GM23248 (cell line): ENCODE measurements around the gene FRS2. TPM values are rescaled to one million over a fixed set of nuclear protein-coding genes. Genes with fewer than 3 reads are reported as not detected.

Experiments
- DNase-seq: peaks from one replicate; pipeline ENCODE4 v3.0.0-alpha.2; 2015
- H2AFZ ChIP-seq: fragments of 200-600 bp; sonication (generic); 2 replicates; pipeline ENCODE4 v1.6.1; 2016; ENCODE audit warnings: antibody characterized with exemption
- H3F3A ChIP-seq: fragments of 200-600 bp; sonication (generic); 2 replicates; pipeline ENCODE4 v1.6.1; 2016; ENCODE audit warnings: mild to moderate bottlenecking, antibody characterized with exemption, mixed run types; ENCODE audit not compliant: insufficient read depth
- H3K27ac ChIP-seq: fragments of 200-600 bp; sonication (generic); 2 replicates; pipeline ENCODE4 v1.5.1; 2016; ENCODE audit warnings: mild to moderate bottlenecking
- H3K27me3 ChIP-seq: fragments of 200-600 bp; sonication (generic); replicated peaks from 2 replicates; pipeline ENCODE4 v1.6.1; 2016; ENCODE audit warnings: mild to moderate bottlenecking; ENCODE audit not compliant: insufficient read depth
- H3K36me3 ChIP-seq: fragments of 200-600 bp; sonication (generic); 2 replicates; pipeline ENCODE4 v1.6.1; 2016; ENCODE audit warnings: low read depth, mild to moderate bottlenecking
- H3K4me1 ChIP-seq: fragments of 200-600 bp; sonication (generic); 2 replicates; pipeline ENCODE4 v1.6.1; 2016; ENCODE audit warnings: mild to moderate bottlenecking; ENCODE audit not compliant: insufficient read depth
- H3K4me2 ChIP-seq: fragments of 200-600 bp; sonication (generic); one replicate; pipeline ENCODE4 v1.6.1; 2016; ENCODE audit warnings: mild to moderate bottlenecking; ENCODE audit not compliant: unreplicated experiment
- H3K4me3 ChIP-seq: fragments of 200-600 bp; sonication (generic); 2 replicates; pipeline ENCODE4 v1.5.1; 2016; ENCODE audit warnings: mild to moderate bottlenecking
- H3K79me2 ChIP-seq: fragments of 200-600 bp; sonication (generic); 2 replicates; pipeline ENCODE4 v1.6.1; 2016; ENCODE audit warnings: mild to moderate bottlenecking; ENCODE audit not compliant: insufficient read depth
- H3K9ac ChIP-seq: fragments of 200-600 bp; sonication (generic); 2 replicates; pipeline ENCODE4 v1.6.1; 2016; ENCODE audit warnings: mild to moderate bottlenecking
- H3K9me2 ChIP-seq: fragments of 200-600 bp; sonication (generic); 2 replicates; pipeline ENCODE4 v1.6.1; 2016; ENCODE audit warnings: mixed run types, mild to moderate bottlenecking, moderate library complexity; ENCODE audit not compliant: insufficient read depth
- H3K9me3 ChIP-seq: fragments of 200-600 bp; sonication (generic); one replicate; pipeline ENCODE4 v1.6.1; 2017; ENCODE audit warnings: low read depth
- H4K20me1 ChIP-seq: fragments of 200-600 bp; sonication (generic); 2 replicates; pipeline ENCODE4 v1.6.0; 2016; ENCODE audit not compliant: insufficient read depth
- EZH2 ChIP-seq: fragments of 200-600 bp; sonication (generic); IDR thresholded peaks from 2 replicates; pipeline ENCODE4 v1.6.1; 2018; ENCODE audit warnings: antibody characterized with exemption, mild to moderate bottlenecking; ENCODE audit not compliant: insufficient read depth, poor library complexity, severe bottlenecking
- EZH2phosphoT487 ChIP-seq: fragments of 200-600 bp; sonication (generic); IDR thresholded peaks from 2 replicates; pipeline ENCODE4 v1.6.1; 2018; ENCODE audit warnings: antibody characterized with exemption, moderate library complexity, mild to moderate bottlenecking, low read depth; ENCODE audit not compliant: insufficient read depth
- WGBS, 2 experiments: methylation state at CpG; one replicate each; pipeline ENCODE4 v1.1.6; 2015 to 2017; ENCODE audit warnings: low lambda C conversion rate in 2 of 2, low coverage in 1 of 2; ENCODE audit errors: missing lambda C conversion rate in 2 of 2; 5-methylcytosine and 5-hydroxymethylcytosine counted together
- in situ Hi-C: fragments of 300-500 bp; cut with MboI; formaldehyde crosslinking; loops from 2 replicates; pipeline ENCODE4 v1.15.0; 2020
- polyA plus RNA-seq: library from polyadenylated mRNA; unstranded; fragments of >200 nt; fragmentation: Nextera tagmentation; extraction: Ambion mirVana; gene quantifications from 2 replicates; pipeline ENCODE4 v1.2.1, GENCODE V29; 2016
- total RNA-seq: library from RNA; depleted of rRNA; stranded (reverse); fragments of >200 nt; shearing (Covaris generic); gene quantifications from 2 replicates; pipeline ENCODE4 v1.2.3, GENCODE V29; 2014

The FRS2 gene
- total and polyA plus RNA-seq, 2 experiments from 2014 or later: 25.5 to 41.2 TPM

GRCh38 chr12:69500631-69501030 lies 30.4 kb downstream of the FRS2 start:
- peaks cover 35% of the 10 kb centered on the region for H3F3A ChIP-seq
- peak overlapping the region; percentile 37 for H3K4me3 ChIP-seq
- no peak overlapping the region for H2AFZ ChIP-seq
- no peak overlapping the region for H3K9ac ChIP-seq
- H3K36me3 ChIP-seq: no peaks in the 10 kb centered on the region
- H3K27ac ChIP-seq: peak overlapping the region; percentile 59
- no peaks in the 10 kb centered on the region for H3K9me3 ChIP-seq
- WGBS, 2 experiments: 5 to 6% methylated on average over 1 of the region's 1 CpG
- no peaks in the 10 kb centered on the region for H3K9me2 ChIP-seq
- no peaks in the 10 kb centered on the region for H3K27me3 ChIP-seq
- peaks cover 98% of the 10 kb centered on the region for H3K79me2 ChIP-seq
- no peak for TF ChIP-seq EZH2phosphoT487
- no peak for TF ChIP-seq EZH2
- peaks cover 61% of the 10 kb centered on the region for H3K4me1 ChIP-seq
- H3K4me2 ChIP-seq: peak overlapping the region; percentile 68
- in situ Hi-C loops: no loop called here
- H4K20me1 ChIP-seq: no peaks in the 10 kb centered on the region; the same call in 1 of the 2 replicates
- DNase-seq: peak; percentile 46

GRCh38 chr12:69501154-69501895 lies 31.1 kb downstream of the FRS2 start:
- Histone ChIP-seq H3K4me2 (peak overlapping the region; percentile 68), H3K4me1 (peaks cover 68% of the 10 kb centered on the region), H3K36me3 (no peaks in the 10 kb centered on the region), H3K9ac (no peak overlapping the region), H3K27ac (peak overlapping the region; percentile 59), H3K79me2 (peaks cover 98% of the 10 kb centered on the region), H3K9me3 (no peaks in the 10 kb centered on the region), H3K27me3 (no peaks in the 10 kb centered on the region), H4K20me1 (no peaks in the 10 kb centered on the region; the same call in 1 of the 2 replicates), H3F3A (peaks cover 34% of the 10 kb centered on the region), H3K4me3 (peak overlapping the region; percentile 37), H2AFZ (no peak overlapping the region), H3K9me2 (no peaks in the 10 kb centered on the region)
- no peak for TF ChIP-seq EZH2phosphoT487
- no peak for TF ChIP-seq EZH2
- peak; percentile 76 for DNase-seq
- in situ Hi-C loops: no loop called here
- WGBS, 2 experiments: 13 to 17% methylated on average over 5 of the region's 5 CpGs

GRCh38 chr12:69502345-69503081 lies 32.3 kb downstream of the FRS2 start:
- peaks cover 34% of the 10 kb centered on the region for H3F3A ChIP-seq
- peaks cover 98% of the 10 kb centered on the region for H3K79me2 ChIP-seq
- peak overlapping the region; percentile 68 for H3K4me2 ChIP-seq
- TF ChIP-seq EZH2phosphoT487 (peak; percentile 61; the same call in 1 of the 2 replicates), EZH2 (no peak)
- no peak overlapping the region for H3K9ac ChIP-seq
- peak overlapping the region; percentile 59 for H3K27ac ChIP-seq
- in situ Hi-C loops: no loop called here
- no peaks in the 10 kb centered on the region for H3K9me2 ChIP-seq
- H2AFZ ChIP-seq: no peak overlapping the region
- WGBS, 2 experiments: 25 to 32% methylated on average over 8 of the region's 8 CpGs
- H3K9me3 ChIP-seq: no peaks in the 10 kb centered on the region
- peaks cover 68% of the 10 kb centered on the region for H3K4me1 ChIP-seq
- H4K20me1 ChIP-seq: no peaks in the 10 kb centered on the region; the same call in 1 of the 2 replicates
- no peaks in the 10 kb centered on the region for H3K36me3 ChIP-seq
- peak; percentile 70 for DNase-seq
- peak overlapping the region; percentile 37 for H3K4me3 ChIP-seq
- H3K27me3 ChIP-seq: no peaks in the 10 kb centered on the region

GRCh38 chr12:69508091-69508490 lies 37.9 kb downstream of the FRS2 start:
- no peak overlapping the region for H3K9ac ChIP-seq
- H3K27ac ChIP-seq: no peak overlapping the region
- peaks cover 70% of the 10 kb centered on the region for H3K4me1 ChIP-seq
- no peak overlapping the region for H2AFZ ChIP-seq
- DNase-seq: no peak
- no peaks in the 10 kb centered on the region for H3K9me2 ChIP-seq
- H3K9me3 ChIP-seq: no peaks in the 10 kb centered on the region
- in situ Hi-C loops: no loop called here
- no peaks in the 10 kb centered on the region for H3K36me3 ChIP-seq
- WGBS, 2 experiments: 95 to 100% methylated on average over 1 of the region's 1 CpG
- 0 out of 2 replicates have a peak, but pooled peaks cover 11% of the 10 kb centered on the region for H4K20me1 ChIP-seq
- H3K4me3 ChIP-seq: no peak overlapping the region
- peaks cover 100% of the 10 kb centered on the region for H3K79me2 ChIP-seq
- peaks cover 13% of the 10 kb centered on the region for H3F3A ChIP-seq
- no peak overlapping the region for H3K4me2 ChIP-seq
- TF ChIP-seq EZH2phosphoT487: no peak
- TF ChIP-seq EZH2: no peak
- H3K27me3 ChIP-seq: no peaks in the 10 kb centered on the region
